NCI-H748 treated with DMSO at 0.1 percent for 48 hours (cell line): ENCODE measurements around the gene TECPR2.
"Not testable (repeated sequence)": the region's sequence is repeated elsewhere in the genome, so short reads cannot be mapped to it uniquely, and the experiment has no call there.

Experiments
- DNase-seq: peaks from one replicate; lab custom pipeline; 2025; lab: John Stamatoyannopoulos, UW

Gene TECPR2

DNA sequence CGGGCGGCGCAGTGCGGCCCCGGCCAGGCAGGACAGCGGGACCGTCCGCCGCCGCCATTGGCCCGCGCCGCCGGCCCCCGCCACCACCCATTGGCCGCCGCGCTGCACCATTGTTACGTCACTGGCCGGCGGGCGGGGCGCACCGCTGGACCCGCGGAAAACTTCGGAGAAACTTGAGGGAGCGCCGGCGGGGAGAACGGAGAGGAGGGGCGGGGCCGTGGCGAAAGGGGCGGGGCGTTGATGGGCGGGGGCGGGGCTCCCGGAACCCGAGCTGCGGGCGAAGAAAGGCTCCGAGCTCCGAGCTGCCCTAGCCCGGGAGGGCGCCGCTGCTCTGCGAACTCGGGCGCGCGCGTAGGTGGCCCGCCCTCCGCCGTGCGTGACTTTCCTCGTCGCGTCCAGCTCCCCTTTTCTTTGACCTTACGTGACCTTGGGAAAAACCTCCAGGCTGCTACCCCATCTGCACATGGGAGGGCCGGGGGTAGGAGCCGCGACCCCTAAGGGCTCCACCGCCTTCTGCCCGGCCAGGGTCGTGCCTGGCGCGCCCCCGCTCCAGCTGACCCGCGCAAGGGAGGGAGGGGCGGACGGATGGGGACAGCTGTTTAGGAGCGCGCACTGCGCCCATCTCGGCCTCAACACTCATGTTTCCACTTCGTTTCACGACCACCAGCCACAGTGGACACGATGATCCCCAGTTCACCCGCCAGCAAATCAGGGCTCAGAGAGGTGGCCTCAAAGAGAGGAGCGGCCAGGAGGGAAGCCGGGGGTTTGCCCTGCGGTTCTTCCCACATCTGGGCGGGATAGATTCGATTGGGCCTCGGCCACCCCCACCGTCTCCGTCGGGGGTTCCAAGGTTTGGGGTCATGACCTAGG, 147.2 kb downstream of the TECPR2 start, which contains the start of gene ANKRD9:
TSS of gene ANKRD9 (minus strand) at position 31 of the 870 bp plus-strand sequence. CDS start 1,887 bp downstream, outside the sequence.
- DNase-seq: peak; percentile 82

DNA sequence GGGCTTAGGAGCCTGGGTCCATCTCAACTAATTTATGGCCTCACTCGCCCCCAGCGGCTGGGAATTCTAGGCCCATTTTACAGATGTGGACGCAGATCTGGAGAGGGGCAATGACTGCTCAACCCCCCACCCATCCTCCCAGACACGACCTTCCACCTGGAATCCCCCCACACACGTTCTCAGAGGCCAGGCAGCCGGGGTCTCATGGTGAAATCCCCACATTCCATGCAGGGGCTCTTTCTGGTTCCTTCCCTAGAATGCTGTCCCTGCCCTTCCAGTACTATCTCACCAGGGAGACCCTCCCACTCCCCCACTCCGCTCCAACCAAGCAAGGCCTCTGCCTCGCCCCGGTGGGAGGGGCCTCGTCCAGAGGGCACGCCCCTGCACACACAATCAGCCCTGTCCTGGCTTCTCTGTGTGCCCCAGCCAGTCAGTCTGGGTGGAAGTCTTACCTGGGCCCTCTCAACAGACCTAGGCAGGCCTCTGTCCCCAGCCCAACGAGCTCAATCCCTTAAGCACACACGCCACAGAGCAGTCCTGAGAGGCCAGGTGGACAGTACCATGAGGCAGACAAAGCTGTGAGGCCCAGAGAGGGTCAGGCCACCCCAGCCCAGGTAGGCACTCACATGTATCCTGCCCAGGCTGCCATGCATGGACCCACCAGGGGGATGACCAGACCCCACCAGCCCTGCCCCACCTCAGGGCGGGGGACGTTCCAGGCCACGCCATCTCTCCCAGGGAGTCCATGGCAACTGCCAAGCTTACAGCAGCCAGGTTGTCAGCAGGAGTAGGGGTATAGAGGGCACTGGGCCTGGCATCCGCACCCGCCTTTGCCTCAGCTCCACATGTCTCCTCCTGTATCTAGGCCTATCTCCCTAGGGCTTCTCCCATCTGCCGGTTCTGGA, 148.1 kb downstream of the TECPR2 start:
- DNase-seq: no peak

DNA sequence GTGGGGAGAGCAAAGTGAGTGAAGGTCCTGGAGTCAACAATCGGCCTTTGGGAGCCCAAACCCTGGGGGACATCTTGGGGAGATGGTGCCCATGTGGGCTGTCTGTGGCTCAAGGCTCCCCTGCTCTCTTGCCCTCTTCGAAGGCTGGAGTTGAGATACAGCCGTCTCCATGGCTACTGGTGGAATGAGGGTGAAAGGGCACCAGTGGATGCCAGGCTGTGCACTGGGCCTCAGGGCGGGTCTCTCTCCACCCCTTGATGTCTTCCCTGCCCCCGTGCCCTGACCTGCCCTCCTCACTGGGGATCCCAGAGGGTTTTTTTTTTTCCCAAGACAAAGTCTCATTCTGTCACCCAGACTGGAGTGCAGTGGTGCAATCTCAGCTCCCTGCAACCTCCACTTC, 148.8 kb downstream of the TECPR2 start:
- DNase-seq: no peak

DNA sequence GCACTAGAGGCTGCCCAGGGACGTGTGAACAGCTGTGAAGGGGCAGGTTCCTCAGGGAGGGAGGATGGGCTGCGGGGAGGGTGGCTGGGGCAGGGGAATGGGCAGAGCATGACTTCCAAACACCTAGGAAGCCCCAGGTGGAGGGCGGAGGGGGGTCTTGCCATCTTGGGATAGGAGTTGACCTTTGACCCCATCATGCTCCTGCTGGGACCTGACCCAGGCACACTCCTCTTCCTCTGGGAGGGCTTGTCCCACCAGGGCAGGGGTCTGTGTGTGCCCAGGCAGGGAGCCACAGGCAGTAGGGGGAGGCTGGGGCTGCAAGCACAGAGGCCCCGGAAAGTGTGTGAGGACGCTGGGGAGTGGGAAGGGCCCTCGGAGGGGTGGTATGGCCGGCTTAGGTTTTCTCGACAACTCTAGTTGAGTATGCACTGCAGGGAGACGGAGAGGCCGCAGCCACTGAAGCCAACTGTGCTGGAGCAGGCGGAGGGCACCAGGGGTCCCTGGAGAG, 150.1 kb downstream of the TECPR2 start:
- no peak for DNase-seq

DNA sequence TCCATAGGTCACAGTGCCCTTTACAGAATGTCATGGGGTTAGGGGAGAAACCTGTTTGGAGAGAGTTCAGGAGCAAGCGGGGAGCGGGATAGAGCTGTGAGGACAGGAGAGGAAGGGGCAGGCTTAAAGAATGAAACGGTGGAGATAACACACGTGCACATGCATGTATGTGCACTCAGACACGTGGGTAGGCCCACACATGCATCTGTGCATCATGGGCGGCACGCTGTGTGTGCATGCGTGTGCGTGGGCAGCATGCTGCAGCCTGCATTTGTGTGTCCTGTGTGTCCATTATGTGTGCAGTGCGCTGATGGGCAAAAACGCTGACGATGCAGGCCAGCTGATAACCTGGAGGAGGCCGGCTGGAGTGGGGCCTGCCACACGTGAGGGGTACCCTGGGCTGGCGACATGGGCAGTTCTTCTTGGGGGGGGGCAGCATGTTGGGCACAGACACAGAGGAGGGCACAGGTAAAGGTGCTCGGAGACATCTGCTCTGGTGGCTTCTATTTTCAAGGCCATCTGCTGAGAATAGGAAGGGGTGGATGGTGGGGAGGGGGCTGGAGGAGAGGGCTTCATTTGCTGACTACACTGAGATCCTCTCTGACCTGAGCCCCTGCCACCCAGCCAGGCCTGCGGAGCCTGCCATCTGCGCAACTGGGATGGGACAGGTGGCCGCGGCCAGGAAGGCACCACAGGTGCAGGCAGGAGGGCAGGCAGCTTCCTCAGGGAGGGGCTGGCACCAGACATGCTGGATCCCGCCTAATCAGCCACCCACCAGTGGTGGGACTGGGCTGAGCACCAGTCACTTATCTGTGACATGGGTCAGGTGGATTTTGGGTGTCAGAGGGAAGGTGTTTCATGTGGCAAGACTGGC, 151.4 kb downstream of the TECPR2 start:
- no peak for DNase-seq

DNA sequence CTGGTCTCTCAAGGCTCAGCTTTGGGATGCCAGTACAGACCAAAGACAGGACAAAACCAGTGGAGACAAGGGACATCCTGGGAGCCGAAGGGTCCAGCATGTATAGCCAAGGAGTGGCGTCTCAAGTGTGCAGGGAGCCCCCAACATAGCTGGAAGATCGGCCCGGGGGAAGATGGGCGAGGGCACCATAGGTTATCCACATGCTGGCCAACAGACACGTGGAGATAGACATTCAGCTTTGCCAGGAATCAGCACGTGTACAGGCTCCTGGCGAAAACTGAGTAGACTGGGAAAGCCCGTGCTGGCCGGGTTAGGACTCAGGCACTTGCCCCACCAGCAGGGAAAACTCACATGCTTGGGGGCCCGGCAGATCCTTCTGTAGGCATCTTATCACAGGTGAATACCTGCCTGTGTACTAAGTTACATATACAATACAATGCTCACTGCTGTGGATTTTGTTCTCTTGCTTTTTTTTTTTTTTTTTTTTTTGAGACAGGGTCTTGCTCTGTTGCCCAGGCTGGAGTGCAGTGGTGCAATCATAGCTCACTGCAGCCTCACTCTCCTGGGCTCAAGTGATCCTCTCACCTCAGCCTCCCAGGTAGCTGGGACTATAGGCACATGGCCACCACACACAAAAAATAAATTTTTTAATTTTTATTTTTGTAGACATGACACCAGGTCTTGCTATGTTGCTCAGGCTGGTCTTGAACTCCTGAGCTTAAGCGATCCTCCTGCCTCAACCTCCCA, 152.4 kb downstream of the TECPR2 start:
- DNase-seq: no peak

DNA sequence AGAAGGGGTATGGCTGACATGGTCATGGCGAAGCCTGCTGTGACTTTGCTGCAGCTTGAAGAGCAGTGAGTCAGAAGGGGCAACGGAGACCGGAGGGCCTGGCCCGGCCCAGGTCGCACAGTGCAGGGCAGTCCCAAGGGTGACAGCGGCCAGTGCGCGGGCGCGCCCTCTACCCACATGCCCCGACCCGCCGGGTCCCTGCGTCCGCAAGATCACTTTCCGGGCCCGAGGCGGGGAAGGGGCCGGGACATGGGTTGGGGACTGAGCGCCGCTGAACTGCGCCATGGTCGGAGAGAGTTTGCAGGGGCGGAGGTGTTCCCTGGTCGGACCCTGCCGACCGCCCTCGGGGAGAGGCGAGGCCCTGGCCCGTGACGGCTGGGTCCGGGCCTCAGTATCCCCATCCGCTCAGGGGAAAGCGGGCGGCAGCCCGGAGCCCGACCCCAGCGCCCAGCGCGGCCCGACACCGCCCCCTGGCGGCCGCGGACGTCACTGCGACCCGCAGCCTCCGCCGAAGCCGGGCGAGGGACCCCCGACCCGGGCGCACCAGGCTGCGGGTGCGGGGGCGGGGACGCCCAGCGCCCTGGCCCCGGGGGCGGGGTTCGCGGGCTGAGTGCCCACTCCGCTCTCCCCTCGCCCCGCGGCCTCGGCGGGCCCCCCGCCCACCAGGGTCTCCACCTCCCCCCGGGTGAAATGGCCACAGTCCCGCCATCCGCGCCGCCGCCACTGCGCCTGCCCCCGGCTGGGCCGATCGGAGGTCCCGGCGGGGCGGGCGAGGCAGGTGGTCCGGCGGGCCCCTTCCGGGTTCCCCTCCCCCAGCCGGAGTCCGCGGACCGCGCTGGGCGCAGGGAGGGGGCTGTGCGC, 154.0 kb downstream of the TECPR2 start:
- peak; percentile 19 for DNase-seq

DNA sequence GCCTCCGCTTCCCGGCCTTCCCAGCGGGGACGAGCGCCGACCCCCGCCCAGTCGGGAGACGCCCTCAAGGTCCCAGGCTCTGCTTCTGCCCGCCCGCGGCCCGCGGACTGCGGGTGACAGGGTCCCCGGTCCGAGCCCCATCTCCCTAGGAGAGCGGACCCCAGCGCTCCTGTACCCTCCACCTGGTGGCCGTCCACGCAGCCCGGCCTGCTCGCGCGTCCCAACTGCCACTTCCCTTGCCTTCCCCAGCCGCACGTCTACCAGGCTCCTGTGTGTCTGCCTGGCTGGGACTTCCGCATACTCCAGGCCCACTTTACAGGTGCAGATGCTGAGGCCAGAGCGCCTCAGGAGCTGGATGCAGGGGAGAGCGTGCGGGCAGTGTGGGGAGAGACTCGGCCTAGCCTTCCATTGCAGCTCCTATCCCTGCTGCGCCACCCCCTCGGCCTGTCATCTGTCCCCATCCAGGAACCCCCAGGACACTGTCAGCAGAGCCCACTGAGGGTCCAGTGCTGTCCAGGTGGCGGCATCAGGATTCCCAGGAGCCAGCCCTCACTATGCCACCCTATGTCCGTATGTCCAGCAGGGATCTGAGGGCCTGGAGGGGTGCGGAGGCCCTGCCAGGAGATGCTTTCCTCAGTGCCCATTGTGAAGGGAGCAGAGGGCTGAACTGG, 154.8 kb downstream of the TECPR2 start:
- no peak for DNase-seq

DNA sequence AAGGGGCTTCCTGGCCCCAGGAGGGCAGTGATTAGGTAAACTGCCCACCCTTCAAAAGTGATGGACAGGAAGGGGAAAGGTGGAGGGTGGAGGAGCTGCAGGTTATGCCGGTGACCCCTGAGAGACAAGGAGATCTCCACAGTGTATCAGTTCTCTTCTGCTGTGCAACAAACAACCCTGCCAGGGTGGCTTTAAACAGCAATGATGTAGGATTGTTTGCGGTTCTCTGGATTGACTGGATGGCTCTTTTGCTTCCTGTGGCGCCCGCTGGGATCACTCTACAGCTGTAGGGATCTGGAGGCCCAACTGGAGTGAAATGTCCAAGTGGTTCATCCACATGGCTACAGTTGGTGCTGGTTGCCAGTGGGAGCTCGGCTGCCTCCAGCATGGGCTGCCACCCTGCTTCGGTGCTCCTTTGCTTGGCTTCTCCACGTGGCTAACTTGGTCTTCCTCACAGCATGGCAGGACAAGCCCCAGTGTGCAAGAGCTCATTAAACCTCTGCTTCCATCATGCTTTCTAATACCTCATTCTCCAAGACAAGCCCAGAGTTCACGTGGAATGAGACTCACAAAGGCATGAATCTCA, 155.4 kb downstream of the TECPR2 start:
- no peak for DNase-seq

DNA sequence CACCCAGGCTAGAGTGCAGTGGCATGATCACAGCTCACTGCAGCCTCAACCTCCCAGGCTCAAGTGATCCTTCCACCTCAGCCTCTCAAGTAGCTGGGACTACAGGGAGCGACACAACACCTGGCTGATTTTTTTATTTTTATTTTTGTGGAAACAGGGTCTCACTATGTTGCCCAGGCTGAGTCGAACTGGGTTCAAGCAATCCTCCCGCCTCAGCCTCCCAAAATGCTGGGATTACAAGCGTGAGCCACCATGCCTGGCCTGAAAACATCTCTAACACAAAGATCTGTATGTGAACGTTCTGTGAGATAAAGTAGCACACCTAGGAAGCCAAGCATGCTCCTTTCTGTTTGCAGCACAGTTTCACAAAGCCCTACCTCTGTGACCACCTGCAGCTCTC, 157.0 kb downstream of the TECPR2 start:
- not testable (repeated sequence) for DNase-seq

DNA sequence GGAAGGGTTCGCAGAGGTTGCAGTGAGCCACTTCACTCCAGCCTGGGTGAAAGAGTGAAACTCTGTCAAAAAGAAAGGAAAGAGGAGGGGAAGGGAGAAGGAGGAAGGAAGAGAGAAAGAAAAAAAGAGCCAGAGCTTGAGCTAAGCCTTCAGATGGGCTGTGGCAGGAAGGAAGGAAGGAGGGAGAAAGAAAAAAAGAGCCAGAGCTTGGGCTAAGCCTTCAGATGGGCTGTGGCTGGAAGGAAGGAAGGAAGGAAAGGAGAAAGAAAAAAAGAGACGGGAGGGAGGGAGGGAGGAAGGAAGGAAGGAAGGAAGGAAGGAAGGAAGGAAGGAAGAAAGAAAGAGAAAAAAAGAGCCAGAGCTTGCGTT, 160.4 kb downstream of the TECPR2 start:
- no peak for DNase-seq

DNA sequence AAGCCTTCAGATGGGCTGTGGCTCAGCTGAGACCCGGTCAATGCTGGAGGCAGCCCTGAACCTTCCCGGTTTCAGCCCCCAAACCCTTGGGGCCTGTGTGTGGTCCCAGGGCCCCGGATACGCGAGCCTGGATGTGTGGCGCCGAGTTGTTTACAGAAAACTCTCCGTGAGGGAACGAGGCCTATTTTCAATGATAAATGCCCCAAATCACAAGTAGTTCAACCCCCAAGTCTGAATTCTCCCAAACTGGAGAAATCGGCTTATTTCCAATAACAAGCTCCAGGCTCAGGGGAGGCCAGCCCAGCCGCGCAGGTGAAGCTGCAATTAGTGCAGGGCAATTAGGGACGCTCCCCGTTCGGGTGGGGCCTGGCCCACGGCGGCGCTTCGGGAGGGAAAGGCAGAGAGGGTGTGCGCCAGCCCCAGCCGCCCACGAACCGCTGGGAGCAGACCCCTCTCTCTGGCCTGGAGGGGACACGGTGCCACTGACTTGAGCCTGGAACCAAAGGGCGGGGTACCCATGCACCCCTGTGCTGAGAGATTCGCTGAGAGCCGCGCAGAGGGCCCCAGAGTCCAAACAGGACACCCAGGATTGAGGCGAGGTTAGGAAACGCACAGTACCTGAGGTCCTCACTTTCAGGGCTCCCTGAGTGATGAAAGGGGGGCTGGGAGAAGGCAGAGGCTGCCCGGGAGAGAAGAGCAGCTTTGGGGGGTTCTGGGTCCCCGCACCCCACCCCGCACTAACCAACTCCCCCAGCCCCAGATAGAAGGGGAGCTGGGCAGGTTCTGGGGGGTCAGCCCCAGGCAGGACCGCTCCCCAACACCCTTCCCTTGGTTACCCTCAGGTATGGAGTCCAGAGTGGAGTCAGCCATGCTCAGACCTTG, 161.1 kb downstream of the TECPR2 start:
- DNase-seq: peak; percentile 59

DNA sequence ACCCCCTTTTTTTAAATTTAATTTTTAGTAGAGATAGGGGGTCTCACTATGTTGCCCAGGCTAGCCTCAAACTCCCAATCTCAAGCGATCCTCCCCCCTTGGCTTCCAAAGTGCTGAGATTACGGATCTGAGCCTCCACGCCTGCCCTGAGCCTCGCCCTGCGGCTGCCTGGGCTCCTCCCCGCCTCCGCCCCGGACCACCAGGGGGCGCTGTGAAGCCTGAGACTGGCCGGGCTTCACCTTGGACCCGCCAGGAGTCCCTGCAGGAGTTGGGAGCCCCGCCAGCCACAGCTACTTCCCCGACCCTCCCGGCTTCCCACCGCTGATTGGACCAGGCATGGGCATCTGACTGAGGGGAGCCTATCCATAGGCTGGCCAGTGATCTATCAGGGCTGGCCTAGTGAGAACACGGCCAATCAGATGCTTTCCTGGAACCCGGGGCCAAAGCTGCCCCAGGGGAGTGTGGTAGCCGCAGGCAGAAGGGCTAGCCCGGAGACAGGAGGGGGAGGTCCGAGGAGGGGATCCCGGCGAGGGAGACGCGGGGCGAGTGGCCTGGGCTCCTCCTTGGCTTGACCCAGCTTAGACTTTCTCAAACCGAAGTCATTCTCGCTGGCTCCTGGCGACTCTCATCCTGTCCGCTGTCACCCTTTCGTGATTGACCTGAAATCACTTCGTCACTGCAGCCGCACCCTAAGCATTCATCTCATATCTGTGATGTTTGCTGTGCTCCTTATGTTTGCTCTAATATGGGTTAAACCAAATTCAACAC, 161.9 kb downstream of the TECPR2 start:
- peak; percentile 98 for DNase-seq

DNA sequence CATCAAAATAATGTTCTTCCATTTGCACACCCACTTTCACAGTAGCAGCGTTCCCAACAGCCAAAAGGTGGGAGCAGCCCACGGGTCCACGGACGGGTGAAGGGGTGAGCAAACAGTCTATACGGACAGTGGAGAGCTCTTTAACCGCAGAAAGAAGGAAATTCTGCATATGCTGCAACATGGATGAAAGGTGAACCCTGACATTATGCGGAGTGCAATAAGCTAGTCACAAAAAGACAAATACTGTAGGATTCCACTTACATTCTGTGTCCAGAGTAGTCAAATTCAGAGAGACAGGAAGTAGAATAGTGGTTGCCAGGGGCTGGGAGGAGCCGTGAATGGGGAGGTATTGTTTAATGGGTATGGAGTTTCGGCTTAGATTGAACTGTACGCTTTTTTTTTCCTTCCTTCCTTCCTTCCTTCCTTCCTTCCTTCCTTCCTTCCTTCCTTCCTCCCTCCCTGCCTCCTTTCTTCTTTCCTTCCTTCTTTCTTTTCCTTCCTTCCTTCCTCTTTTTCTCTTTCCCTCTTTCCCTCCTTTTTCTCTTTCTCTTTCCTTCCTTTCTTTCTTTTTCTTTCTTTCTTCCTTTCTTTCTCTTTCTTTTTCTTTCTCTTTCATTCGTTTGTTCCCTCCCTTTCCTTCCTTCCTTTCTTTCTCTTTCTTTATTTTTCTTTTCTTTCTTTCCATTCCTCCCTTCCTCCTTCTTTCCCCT, 162.6 kb downstream of the TECPR2 start:
- DNase-seq: peak; percentile 72

DNA sequence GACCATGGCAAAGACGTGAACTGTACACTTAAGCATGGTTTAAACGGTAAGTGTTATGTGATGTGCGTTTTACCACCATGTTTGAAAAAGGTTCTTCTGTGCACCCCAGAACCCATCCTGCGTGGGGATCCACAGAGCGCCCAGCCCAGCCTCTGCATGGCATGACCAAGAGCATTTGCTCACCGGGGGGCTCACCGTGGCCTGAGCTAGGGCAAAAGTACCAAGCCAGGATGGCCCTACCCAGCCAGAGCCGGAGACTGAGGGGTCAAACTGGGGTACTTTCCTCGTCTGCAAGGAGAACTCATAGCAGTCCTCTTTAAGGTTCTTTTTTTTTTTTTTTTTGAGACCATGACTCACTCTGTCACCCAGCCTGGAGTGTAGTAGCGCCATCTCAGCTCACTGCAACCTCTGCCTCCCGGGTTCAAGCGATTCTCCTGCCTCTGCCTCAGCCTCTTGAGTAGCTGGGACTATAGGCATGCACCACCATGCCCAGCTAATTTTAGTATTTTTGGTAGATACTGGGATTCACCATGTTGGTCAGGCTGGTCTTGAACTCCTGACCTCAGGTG, 163.3 kb downstream of the TECPR2 start:
- DNase-seq: no peak
